Transverse colon (tissue), 4 donors: ENCODE measurements around the gene WDR74. TPM values are rescaled to one million over a fixed set of nuclear protein-coding genes. Genes with fewer than 3 reads are reported as not detected.

Experiments
- DNase-seq: peaks from one replicate; pipeline ENCODE4 v3.0.0-alpha.2; 2019
- H3K27ac ChIP-seq, 4 donors: fragments of 200-600 bp; sonication (generic); 2 replicates each; pipeline ENCODE4 v1.5.1; 2016 to 2018; ENCODE audit warnings: inconsistent platforms in 4 of 4
- H3K27me3 ChIP-seq: fragments of 200-600 bp; sonication (generic); 2 replicates; pipeline ENCODE4 v1.5.1; 2017; ENCODE audit warnings: inconsistent platforms
- H3K36me3 ChIP-seq, 4 donors: fragments of 200-600 bp; sonication (generic); 2 replicates each; pipeline ENCODE4 v1.5.1; 2017 to 2019; ENCODE audit warnings: inconsistent platforms in 4 of 4
- H3K4me1 ChIP-seq, 4 donors: fragments of 200-600 bp; sonication (generic); 2 replicates each; pipeline ENCODE4 v1.5.1; 2017 to 2020; ENCODE audit warnings: inconsistent platforms in 4 of 4
- H3K4me3 ChIP-seq, 4 donors: fragments of 200-600 bp; sonication (generic); 1 replicate in 1 of 4; 2 replicates in 3 of 4; pipeline versions ENCODE4 v1.5.1 to v1.6.1; 2017 to 2019; ENCODE audit warnings: inconsistent platforms in 4 of 4
- H3K9me3 ChIP-seq, 2 donors: fragments of 200-600 bp; sonication (generic); 2 replicates each; pipeline ENCODE4 v1.5.1; 2017 to 2019; ENCODE audit warnings: inconsistent platforms in 2 of 2
- CTCF ChIP-seq, 5 experiments: fragments of 200-600 bp in 3 of 5; fragments of 450-650 bp in 2 of 5; sonication (generic) in 3 of 5; IDR thresholded peaks; 1 replicate in 2 of 5; 2 replicates in 3 of 5; pipeline ENCODE4 v1.5.1; 2016 to 2017; ENCODE audit warnings: antibody characterized with exemption in 5 of 5, inconsistent platforms in 3 of 5, mild to moderate bottlenecking in 2 of 5, moderate library complexity in 1 of 5
- EP300 ChIP-seq: sonication (generic); formaldehyde crosslinking; IDR thresholded peaks from one replicate; pipeline ENCODE4 v1.6.1; 2017; ENCODE audit warnings: antibody characterized with exemption, low read depth
- POLR2A ChIP-seq: fragments of 450-650 bp; IDR thresholded peaks from one replicate; pipeline ENCODE4 v1.6.1; 2016; ENCODE audit warnings: antibody characterized with exemption, mild to moderate bottlenecking, moderate library complexity
- POLR2AphosphoS5 ChIP-seq, 3 donors: sonication (generic); formaldehyde crosslinking; IDR thresholded peaks; one replicate each; pipeline ENCODE4 v1.6.1; 2016; ENCODE audit warnings: antibody characterized with exemption in 3 of 3
- WGBS, 2 donors: methylation state at CpG; one replicate each; pipeline ENCODE4 v1.1.5; 2018; ENCODE audit warnings: low coverage in 1 of 2; 5-methylcytosine and 5-hydroxymethylcytosine counted together
- in situ Hi-C, 4 donors: fragments of 200-750 bp; cut with MboI; loops; one replicate each; pipeline versions ENCODE4 v1.15.0 to v1.15.1; 2017; ENCODE audit warnings: low sequenced_read_pairs in 3 of 4, low pct_ligation_motif_present in 1 of 4, low pct_unique_long_range_greater_than_20kb in 1 of 4
- intact Hi-C: fragments of 100-400 bp; cut with DNase I; formaldehyde crosslinking; loops from one replicate; pipeline ENCODE4 v1.15.1; 2023; ENCODE audit warnings: low total_unique reads
- total RNA-seq, 4 donors: library from RNA; depleted of rRNA; stranded (reverse); fragments of >200 nt; gene quantifications; one replicate each; pipeline ENCODE4 v1.1.0, GENCODE V29; 2016

WDR74 gene
- total RNA-seq, 4 donors from 2014 or later: 25.3 to 37.8 (median 27.6) TPM

GRCh38 chr11:62823677-62824076 is 15.7 kb downstream of the WDR74 start:
- Histone ChIP-seq H3K4me1 (no peaks in the 10 kb centered on the region), H3K27ac (no peak overlapping the region), H3K27me3 (no peaks in the 10 kb centered on the region), H3K4me3 (no peak overlapping the region), H3K36me3 (peaks cover 0 to 72% (median 30%) of the 10 kb centered on the region in 4 donors), H3K9me3 (no peaks in the 10 kb centered on the region)
- WGBS, 2 donors: 91 to 100% methylated on average over 2 to 3 of the region's 3 CpGs
- no peak for DNase-seq
- in situ Hi-C loops: no loop called here
- TF ChIP-seq POLR2A: no peak
- no peak for TF ChIP-seq POLR2AphosphoS5 (IDR thresholded peaks at IDR 0.05)
- TF ChIP-seq CTCF (IDR thresholded peaks at IDR 0.05): no peak
- no peak for TF ChIP-seq EP300
- intact Hi-C loops: no loop called here

GRCh38 chr11:62817129-62817528 is 22.3 kb downstream of the WDR74 start:
- Histone ChIP-seq H3K4me3 (no peak overlapping the region), H3K9me3 (no peaks in the 10 kb centered on the region), H3K36me3 (peaks cover 0 to 33% (median 14%) of the 10 kb centered on the region in 4 donors), H3K4me1 (no peaks in the 10 kb centered on the region), H3K27me3 (no peaks in the 10 kb centered on the region), H3K27ac (no peak overlapping the region)
- no peak for TF ChIP-seq EP300
- TF ChIP-seq POLR2AphosphoS5 (IDR thresholded peaks at IDR 0.05): no peak
- no peak for TF ChIP-seq POLR2A
- TF ChIP-seq CTCF (IDR thresholded peaks at IDR 0.05): no peak
- 89 to 96% methylated on average over 4 of the region's 4 CpGs for WGBS, 2 donors
- intact Hi-C loops: no loop called here
- in situ Hi-C loops: no loop called here
- no peak for DNase-seq

GRCh38 chr11:62816557-62816956 is 22.8 kb downstream of the WDR74 start:
- no peak for TF ChIP-seq POLR2AphosphoS5 (IDR thresholded peaks at IDR 0.05)
- no peak for TF ChIP-seq POLR2A
- TF ChIP-seq EP300: no peak
- TF ChIP-seq CTCF (IDR thresholded peaks at IDR 0.05): no peak
- intact Hi-C loops (no loop called here), in situ Hi-C loops (no loop called here)
- H3K36me3 ChIP-seq: peaks cover 0 to 28% (median 14%) of the 10 kb centered on the region in 4 donors
- H3K4me3 ChIP-seq: no peak overlapping the region
- WGBS, 2 donors: 82 to 86% methylated on average over 6 to 8 of the region's 8 CpGs
- no peak overlapping the region for H3K27ac ChIP-seq
- H3K27me3 ChIP-seq: no peaks in the 10 kb centered on the region
- DNase-seq: no peak
- no peaks in the 10 kb centered on the region for H3K4me1 ChIP-seq
- H3K9me3 ChIP-seq: no peaks in the 10 kb centered on the region

GRCh38 chr11:62811659-62812058 is 27.7 kb downstream of the WDR74 start:
- Histone ChIP-seq H3K9me3 (no peaks in the 10 kb centered on the region), H3K4me3 (no peak overlapping the region), H3K4me1 (peaks cover 0 to 5% (median 0%) of the 10 kb centered on the region in 4 donors), H3K36me3 (peaks cover 0 to 10% (median 2%) of the 10 kb centered on the region in 4 donors), H3K27me3 (no peaks in the 10 kb centered on the region), H3K27ac (no peak overlapping the region)
- no peak for DNase-seq
- intact Hi-C loops (no loop called here), in situ Hi-C loops (no loop called here)
- WGBS, 2 donors: 74 to 83% methylated on average over 2 of the region's 2 CpGs
- TF ChIP-seq POLR2A (no peak), EP300 (no peak), CTCF (IDR thresholded peaks at IDR 0.05) (no peak), POLR2AphosphoS5 (IDR thresholded peaks at IDR 0.05) (no peak)
